PC-9 (cell line): Measurements from ENCODE around the gene LARGE1. TPM values are rescaled to one million over a fixed set of nuclear protein-coding genes. Genes with fewer than 3 reads are reported as not detected.

ENCODE experiments used
- BruUV-seq: library from RNA; stranded (reverse); fragments of 400-500 nt; replicated peaks from 2 replicates; lab custom pipeline; 2021; lab: Mats Ljungman, UMichigan
- CTCF ChIA-PET: fragments of 300-600 bp; sonication (Branson Sonifier 250); formaldehyde crosslinking; loops from one replicate; lab custom pipeline; 2022; ENCODE audit warnings: antibody characterized with exemption; lab: Charles Lee
- POLR2A ChIA-PET: fragments of 300-600 bp; sonication (Branson Sonifier 250); formaldehyde crosslinking; loops from one replicate; lab custom pipeline; 2022; ENCODE audit warnings: antibody characterized with exemption; ENCODE audit not compliant: unreplicated experiment; lab: Charles Lee
- DNase-seq, 2 experiments: peaks; one replicate each; pipeline versions ENCODE4 v3.0.0 to v3.0.0-alpha.2; 2015 to 2022; ENCODE audit warnings: mixed read lengths in 1 of 2
- H2AFZ ChIP-seq: fragments of 200-600 bp; sonication (generic); 2 replicates; pipeline ENCODE4 v1.8.1; 2017; ENCODE audit warnings: antibody characterized with exemption
- H3F3A ChIP-seq: fragments of 200-600 bp; sonication (generic); 2 replicates; pipeline ENCODE4 v1.8.1; 2017; ENCODE audit warnings: antibody characterized with exemption, mild to moderate bottlenecking, low read depth; ENCODE audit not compliant: insufficient read depth
- H3K27ac ChIP-seq: fragments of 200-600 bp; sonication (generic); 2 replicates; pipeline ENCODE4 v1.6.1; 2016; ENCODE audit warnings: mixed run types
- H3K27me3 ChIP-seq: fragments of 200-600 bp; sonication (generic); 2 replicates; pipeline ENCODE4 v1.6.1; 2016; ENCODE audit warnings: low read depth, mixed run types; ENCODE audit not compliant: insufficient read depth
- H3K36me3 ChIP-seq: fragments of 200-600 bp; sonication (generic); 2 replicates; pipeline ENCODE4 v1.6.1; 2016; ENCODE audit warnings: low read depth, mixed run types
- H3K4me1 ChIP-seq: fragments of 200-600 bp; sonication (generic); replicated peaks from 2 replicates; pipeline ENCODE4 v1.6.1; 2016; ENCODE audit warnings: mixed run types; ENCODE audit not compliant: insufficient read depth
- H3K4me2 ChIP-seq: fragments of 200-600 bp; sonication (generic); 2 replicates; pipeline ENCODE4 v1.6.1; 2017; ENCODE audit warnings: mixed run types
- H3K4me3 ChIP-seq: fragments of 200-600 bp; sonication (generic); 2 replicates; pipeline ENCODE4 v1.6.1; 2016; ENCODE audit warnings: mixed run types
- H3K79me2 ChIP-seq: fragments of 200-600 bp; sonication (generic); 2 replicates; pipeline ENCODE4 v1.6.1; 2017; ENCODE audit warnings: low read depth, mixed run types
- H3K9me2 ChIP-seq: fragments of 200-600 bp; sonication (generic); 2 replicates; pipeline ENCODE4 v1.8.1; 2017; ENCODE audit warnings: mild to moderate bottlenecking; ENCODE audit not compliant: insufficient read depth
- H3K9me3 ChIP-seq: fragments of 200-600 bp; sonication (generic); 2 replicates; pipeline ENCODE4 v1.8.1; 2016; ENCODE audit warnings: low read depth; ENCODE audit not compliant: insufficient read depth
- H4K20me1 ChIP-seq: fragments of 200-600 bp; sonication (generic); 2 replicates; pipeline ENCODE4 v1.8.1; 2017; ENCODE audit not compliant: insufficient read depth
- CTCF ChIP-seq: fragments of 200-600 bp; sonication (generic); conservative IDR thresholded peaks from 2 replicates; pipeline ENCODE4 v1.6.1; 2017; ENCODE audit warnings: mixed run types, antibody characterized with exemption, mild to moderate bottlenecking, moderate library complexity
- EZH2 ChIP-seq: fragments of 200-600 bp; sonication (generic); IDR thresholded peaks from 2 replicates; pipeline ENCODE4 v1.8.0; 2017; ENCODE audit warnings: antibody characterized with exemption, low read depth
- intact Hi-C: fragments of 100-400 bp; cut with micrococcal nuclease; formaldehyde crosslinking; loops from one replicate; pipeline ENCODE4 v1.10.0; 2022; ENCODE audit not compliant: unreplicated experiment
- total RNA-seq: library from RNA; stranded (reverse); gene quantifications from 2 replicates; pipeline ENCODE4 v1.2.3, GENCODE V29; 2021

LARGE1 gene
- total RNA-seq, 1 experiment from 2014 or later = 12.5 TPM

DNA sequence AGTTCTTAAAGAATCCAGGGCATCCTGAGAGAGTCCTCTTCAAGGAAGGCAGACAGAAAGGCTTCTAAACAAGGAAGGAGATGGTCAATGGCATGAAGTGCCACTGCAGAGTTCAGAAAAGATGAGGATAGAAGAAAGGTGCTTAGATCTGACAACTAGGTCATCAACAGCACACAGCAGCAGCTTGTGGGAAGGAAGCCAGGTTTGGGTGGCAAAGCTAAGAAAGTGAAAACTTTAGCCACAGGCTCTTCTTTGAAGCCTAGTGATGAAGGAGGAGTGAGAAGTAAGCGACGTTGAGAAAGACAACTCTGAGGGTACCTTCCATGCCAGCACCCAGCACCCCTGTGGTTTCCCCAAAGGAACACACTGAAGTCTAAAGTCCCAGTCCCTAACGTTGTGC, 92.0 kb downstream of the LARGE1 start:
- TF ChIP-seq CTCF = no peak
- Histone ChIP-seq H4K20me1 (no peaks in the 10 kb centered on the region; the same call in 1 of the 2 replicates), H3K27me3 (no peaks in the 10 kb centered on the region), H3K4me3 (no peak overlapping the region), H3K27ac (no peak overlapping the region), H3K4me1 (no peaks in the 10 kb centered on the region), H3K9me3 (no peaks in the 10 kb centered on the region), H3K79me2 (no peaks in the 10 kb centered on the region), H3F3A (no peaks in the 10 kb centered on the region), H3K36me3 (no peaks in the 10 kb centered on the region), H2AFZ (no peak overlapping the region), H3K4me2 (no peak overlapping the region), H3K9me2 (no peaks in the 10 kb centered on the region)
- CTCF ChIA-PET = no interaction called here
- no peak for DNase-seq
- intact Hi-C loops = no loop called here
- BruUV-seq = no TSS peak
- POLR2A ChIA-PET = no interaction called here

GRCh38 chr22:33825761-33826160, 94.5 kb downstream of the LARGE1 start:
- DNase-seq = no peak
- no peaks in the 10 kb centered on the region for H3K9me3 ChIP-seq
- no peaks in the 10 kb centered on the region for H3K9me2 ChIP-seq
- H3K4me2 ChIP-seq = no peak overlapping the region
- no peaks in the 10 kb centered on the region for H3K27me3 ChIP-seq
- H2AFZ ChIP-seq = no peak overlapping the region
- H3K4me1 ChIP-seq = no peaks in the 10 kb centered on the region
- intact Hi-C loops = no loop called here
- ChIA-PET CTCF (no interaction called here), POLR2A (no interaction called here)
- H4K20me1 ChIP-seq = no peaks in the 10 kb centered on the region; the same call in 1 of the 2 replicates
- no peaks in the 10 kb centered on the region for H3K79me2 ChIP-seq
- H3K27ac ChIP-seq = no peak overlapping the region
- H3K36me3 ChIP-seq = no peaks in the 10 kb centered on the region
- no peak overlapping the region for H3K4me3 ChIP-seq
- H3F3A ChIP-seq = no peaks in the 10 kb centered on the region
- BruUV-seq = no TSS peak
- TF ChIP-seq EZH2 (no peak), CTCF (no peak)

GRCh38 chr22:33823552-33823951, 96.7 kb downstream of the LARGE1 start:
- TF ChIP-seq CTCF (no peak), EZH2 (no peak)
- Histone ChIP-seq H3F3A (no peaks in the 10 kb centered on the region), H3K79me2 (no peaks in the 10 kb centered on the region), H3K27ac (no peak overlapping the region), H3K9me2 (no peaks in the 10 kb centered on the region), H4K20me1 (no peaks in the 10 kb centered on the region), H3K27me3 (no peaks in the 10 kb centered on the region), H3K4me2 (no peak overlapping the region), H3K4me3 (no peak overlapping the region), H3K9me3 (no peaks in the 10 kb centered on the region), H3K36me3 (no peaks in the 10 kb centered on the region), H3K4me1 (no peaks in the 10 kb centered on the region), H2AFZ (no peak overlapping the region)
- ChIA-PET CTCF (interaction anchor here (0.6 kb wide), 1 partner anchor 192 kb away, joined by 7 read pairs; no protein-coding TSS in a partner anchor), POLR2A (no interaction called here)
- BruUV-seq = no TSS peak
- intact Hi-C loops = no loop called here
- DNase-seq = no peak
